T47D (cell line): ENCODE data around the gene TBCE.

Experiments used
- DNase-seq, 2 experiments: peaks; one replicate each; pipeline versions ENCODE4 v3.0.0 to v3.0.0-alpha.2; 2011 to 2012; ENCODE audit warnings: low read depth in 1 of 2, low spot score in 1 of 2
- JUND ChIP-seq: IDR thresholded peaks from 2 replicates; pipeline ENCODE4 v1.6.1; 2012; ENCODE audit warnings: low read depth
- in situ Hi-C: cut with HindIII; loops from 2 replicates; pipeline ENCODE4 v1.10.0; 2016; ENCODE audit warnings: low sequenced_read_pairs, low pct_unique_long_range_greater_than_20kb

The TBCE gene

DNA sequence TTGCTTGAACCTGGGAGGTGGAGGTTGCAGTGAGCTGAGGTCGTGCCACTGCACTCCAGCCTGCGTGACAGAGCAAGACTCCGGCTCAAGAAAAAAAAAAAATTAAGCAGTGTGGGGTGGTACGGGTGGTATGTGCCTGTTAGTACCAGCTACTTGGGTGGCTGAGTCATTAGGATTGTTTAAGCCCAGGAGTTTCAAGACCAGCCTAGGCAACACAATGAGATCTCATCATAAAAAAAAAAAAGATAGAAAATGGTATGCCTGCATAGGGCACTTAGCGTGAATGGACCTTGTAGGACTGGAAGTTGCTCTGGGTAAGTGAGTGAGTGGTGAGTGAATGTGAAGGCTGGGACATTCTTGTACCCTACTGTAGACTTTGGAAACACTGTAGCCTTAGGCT lies 37.0 kb downstream of the TBCE start:
- TF ChIP-seq JUND: no peak
- DNase-seq: no peak
- in situ Hi-C loops: no loop called here

DNA sequence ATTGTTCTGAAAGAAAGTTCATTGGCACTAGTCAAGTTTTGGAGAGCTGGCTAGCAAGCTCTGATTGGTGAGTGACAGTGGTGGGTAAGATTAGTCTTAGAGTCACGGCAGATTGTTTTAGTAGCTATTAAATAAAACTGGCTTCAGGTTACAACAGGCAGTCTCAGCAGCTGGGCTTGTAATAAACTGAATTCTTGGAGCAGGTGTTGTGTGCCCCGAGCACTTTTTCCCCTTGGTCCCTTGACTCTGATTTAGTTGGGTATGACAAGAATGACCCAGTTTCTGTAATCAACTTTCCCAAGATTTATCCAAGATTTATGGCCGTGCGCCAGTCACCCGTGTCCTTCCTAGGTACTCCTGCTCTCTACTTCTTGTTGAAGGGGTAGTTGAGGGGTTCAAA lies 40.2 kb downstream of the TBCE start:
- no peak for TF ChIP-seq JUND
- no peak for DNase-seq
- in situ Hi-C loops: no loop called here

DNA sequence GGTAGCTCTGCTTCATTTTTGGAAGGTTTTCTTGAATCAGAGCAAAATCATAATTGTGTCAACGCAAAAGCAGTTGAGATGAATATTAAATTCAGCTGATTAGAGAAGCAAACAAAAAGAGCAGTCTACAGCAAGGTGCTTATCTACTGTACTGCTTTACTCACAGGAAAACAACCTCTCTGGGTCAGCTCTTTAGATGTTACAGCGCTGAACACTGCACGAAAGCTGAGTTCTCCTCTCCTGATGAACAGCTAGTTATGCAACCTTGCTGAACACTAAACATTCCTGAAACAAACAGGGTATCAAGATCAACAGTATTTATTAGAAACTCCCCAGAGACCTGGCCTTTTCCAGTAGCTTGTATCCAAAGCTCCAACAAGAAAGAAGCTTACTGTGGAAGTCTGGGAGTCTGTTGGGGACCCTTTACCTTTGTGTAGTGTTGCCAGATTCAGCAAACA lies 41.3 kb downstream of the TBCE start:
- in situ Hi-C loops: no loop called here
- DNase-seq: no peak

DNA sequence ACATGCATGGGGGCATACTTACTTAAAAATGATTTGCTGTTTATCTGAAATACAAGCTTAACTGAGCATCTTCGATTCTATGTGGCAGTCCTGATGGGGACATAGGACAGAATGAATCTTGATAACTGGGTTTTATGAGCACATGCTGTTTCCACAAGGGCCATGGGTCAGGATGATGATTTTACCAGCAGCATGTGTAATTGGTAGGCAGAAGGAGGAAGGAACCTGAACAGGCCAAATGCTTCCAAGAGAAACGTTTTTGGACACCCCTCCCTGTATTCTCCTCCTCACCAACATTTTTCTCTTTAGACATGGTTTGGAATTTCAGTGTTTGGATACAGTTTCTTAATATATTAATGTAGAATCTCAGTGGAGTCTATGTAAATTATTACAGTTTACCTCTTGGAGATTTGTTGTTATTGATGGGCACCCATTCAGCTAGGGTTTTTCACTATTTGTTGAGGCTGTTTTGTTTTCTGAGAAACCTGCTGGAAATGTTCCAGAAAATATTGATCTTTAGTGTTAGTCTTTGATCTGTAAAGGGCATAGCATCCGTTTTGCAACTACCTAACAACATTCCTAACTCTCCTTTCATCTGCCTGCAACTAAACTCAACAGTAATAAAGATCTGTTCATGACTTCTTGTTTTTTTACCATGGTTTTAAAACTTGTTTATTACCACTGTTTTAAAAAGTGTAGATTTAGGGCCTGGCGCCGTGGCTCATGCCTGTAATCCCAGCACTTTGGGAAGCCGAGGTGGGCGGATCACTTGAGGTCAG lies 42.0 kb downstream of the TBCE start:
- in situ Hi-C loops: no loop called here
- no peak for TF ChIP-seq JUND
- DNase-seq: no peak

More for the DNA sequence above, 41.3 kb downstream of the TBCE start:
- TF ChIP-seq JUND: no peak

DNA sequence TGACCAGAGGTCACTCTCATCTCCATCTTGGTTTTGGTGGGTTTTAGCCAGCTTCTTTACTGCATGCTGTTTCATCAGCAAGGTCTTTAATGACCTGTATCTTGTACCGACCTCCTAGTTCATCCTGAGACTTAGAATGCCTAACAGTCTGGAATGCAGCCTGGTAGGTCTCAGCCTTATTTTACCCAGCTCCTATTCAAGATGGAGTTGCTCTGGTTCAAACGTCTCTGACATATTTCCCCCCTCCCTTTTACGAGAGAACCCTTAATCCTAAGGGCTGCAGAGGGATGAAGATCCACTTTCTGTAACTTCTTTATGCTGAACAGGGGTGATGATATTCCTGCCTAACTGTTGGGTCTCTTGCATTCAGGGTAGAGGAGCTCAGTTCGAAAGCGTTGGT lies 43.2 kb downstream of the TBCE start:
- in situ Hi-C loops: no loop called here
- no peak for DNase-seq
- no peak for TF ChIP-seq JUND

DNA sequence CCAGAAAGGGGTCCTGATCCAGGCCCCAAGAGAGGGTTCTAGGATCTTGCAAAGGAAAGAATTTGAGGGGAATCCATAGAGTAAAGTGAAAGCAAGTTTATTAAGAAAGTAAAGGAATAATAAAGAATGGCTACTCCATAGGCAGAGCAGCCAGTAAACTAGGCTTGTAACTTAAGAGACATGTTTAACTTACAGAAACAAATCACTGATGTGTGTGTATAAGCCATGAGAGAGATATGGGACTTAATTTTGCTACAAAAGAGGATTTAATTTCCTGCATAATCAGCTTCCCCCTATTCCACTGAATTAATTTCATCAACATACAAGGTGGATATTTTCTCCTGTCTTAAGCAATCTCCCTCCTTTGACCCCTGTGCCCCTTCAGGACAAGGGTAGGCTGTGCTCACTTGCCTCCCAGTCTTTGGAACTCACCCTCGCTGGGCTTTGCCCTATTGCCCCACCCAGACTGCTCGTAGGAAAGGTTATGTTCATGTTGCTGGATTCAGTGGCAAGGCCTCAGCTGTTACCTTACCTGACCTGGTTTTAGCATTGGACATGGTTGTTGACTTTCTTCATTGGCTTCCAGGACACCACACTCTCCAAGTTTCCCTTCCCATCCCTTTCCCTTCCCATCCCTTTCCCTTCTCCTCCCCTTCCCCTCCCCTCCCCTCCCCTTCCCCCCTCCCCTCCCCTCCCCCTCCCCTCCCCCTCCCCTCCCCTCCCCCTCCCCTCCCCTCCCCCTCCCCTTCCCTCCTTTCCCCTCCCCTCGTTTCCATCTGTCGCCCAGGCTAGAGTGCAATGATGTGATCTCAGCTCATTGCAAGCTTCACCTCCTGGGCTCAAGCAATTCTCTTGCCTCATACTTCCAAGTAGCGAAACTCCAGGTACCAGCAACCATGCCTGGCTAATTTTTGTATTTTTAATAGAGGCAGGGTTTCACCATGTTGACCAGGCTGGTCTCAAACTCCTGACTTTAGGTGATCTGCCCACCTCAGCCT lies 44.6 kb downstream of the TBCE start:
- no peak for TF ChIP-seq JUND
- peak in 1 of 2 experiments; percentile 89 for DNase-seq
- in situ Hi-C loops: no loop called here

DNA sequence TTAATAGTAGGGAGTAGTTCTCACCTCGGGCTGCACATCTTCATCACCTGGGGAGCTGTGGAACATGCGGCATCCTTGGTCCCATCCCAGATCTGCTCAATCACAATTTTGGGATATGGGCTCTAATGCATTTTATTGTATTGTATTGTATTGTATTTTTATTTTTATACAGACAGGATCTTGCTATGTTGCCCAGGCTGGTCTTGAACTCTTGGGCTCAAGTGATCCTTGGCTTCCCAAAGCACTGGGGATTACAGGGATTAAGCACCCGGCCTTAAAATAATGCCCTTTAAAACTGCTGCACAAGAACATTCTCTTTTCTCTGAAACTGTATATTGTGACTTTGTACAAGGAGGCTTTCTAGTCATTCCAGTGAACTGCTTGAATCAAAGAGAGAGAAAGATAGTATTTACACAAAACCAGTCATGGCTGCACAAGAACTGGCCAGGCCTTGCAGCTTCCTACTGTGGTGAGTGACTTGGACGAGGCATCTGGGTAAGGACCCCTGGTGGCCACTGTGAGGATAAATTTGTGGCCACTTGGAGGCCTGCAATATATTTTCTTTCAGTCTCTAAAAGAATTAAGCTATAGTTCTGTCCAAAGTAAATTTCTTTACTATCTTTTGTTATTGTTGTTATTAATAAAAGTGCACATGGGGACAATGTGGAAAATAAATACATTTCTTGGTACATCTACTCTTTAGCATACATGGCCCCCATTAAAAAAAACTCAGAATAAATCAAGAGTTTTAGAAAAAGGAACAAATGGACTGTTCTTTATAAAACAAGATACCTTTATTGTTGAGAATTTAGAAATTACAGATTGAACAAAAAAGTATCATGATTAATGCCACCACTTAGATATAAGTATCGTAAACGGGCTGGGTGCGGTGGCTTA lies 48.0 kb downstream of the TBCE start:
- DNase-seq: peak; percentile 69 to 91
- in situ Hi-C loops: no loop called here
- TF ChIP-seq JUND: no peak

DNA sequence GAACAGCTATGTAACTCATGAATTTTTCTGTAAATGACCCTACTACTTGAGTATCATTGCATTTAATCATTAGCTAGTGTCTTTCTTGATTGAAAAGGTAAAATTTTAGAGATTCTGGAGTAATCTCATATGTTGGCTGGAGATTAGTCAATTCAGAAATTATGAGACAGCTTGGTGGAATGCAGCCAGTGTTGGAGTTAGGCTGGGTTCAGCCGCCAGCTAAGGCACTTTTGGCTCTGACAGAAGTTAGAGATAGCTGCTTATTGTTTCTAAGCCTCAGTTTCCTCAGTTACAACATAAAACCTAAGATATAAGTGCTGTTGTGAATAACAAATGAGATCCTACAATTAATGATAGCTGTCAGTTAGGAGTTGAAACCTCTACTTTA lies 49.4 kb downstream of the TBCE start:
- in situ Hi-C loops: no loop called here
- DNase-seq: no peak
- TF ChIP-seq JUND: no peak

DNA sequence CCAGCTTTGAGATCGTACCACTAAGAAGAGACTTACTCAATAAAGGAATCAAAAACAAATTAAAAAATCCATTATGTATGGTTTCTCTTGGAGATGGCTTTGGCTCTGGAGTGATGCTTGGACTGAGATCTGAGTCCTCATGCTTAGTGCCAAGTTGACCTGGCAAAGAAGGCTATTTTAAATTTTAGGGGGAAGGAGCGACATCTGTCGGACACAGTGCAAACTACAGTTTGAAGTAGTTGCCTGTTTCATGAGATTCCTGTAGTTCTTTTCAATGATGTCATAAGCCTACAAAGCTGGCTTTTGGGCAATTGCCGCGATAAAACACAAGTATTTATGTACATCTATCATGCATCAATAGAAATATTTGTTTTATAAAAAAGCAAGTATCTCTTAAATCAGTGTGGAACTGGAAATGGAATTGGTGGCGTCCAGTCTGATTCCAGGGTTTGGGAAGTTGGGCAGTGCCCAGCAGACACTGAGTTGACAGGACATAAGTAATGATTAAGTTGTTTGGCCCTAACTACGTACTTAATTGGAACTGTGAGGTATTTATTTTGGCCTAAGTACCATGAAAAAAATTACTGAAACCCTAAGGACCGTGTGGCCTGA lies 50.0 kb downstream of the TBCE start:
- TF ChIP-seq JUND: no peak
- in situ Hi-C loops: no loop called here
- peak; percentile 64 to 80 for DNase-seq

DNA sequence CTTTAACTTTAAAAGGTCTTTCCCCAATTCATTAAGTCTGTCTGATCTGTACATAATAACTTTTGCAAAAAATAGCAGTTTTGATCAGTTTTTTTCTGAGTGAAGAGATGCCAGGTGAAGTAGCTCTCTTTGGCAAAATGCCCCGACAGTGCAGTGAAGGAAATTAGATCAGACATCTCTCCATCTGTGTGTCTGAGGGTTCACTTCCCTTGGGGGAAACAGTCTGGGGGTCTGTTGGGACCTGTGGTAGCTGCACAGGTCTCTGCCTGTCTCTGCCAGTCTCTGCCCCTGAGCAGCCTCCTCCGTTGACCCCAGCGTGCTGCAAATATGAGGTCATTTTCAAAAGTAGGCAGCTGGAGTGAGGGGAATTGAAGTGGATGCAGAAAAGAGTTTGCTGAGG lies 54.5 kb downstream of the TBCE start:
- no peak for DNase-seq
- no peak for TF ChIP-seq JUND

DNA sequence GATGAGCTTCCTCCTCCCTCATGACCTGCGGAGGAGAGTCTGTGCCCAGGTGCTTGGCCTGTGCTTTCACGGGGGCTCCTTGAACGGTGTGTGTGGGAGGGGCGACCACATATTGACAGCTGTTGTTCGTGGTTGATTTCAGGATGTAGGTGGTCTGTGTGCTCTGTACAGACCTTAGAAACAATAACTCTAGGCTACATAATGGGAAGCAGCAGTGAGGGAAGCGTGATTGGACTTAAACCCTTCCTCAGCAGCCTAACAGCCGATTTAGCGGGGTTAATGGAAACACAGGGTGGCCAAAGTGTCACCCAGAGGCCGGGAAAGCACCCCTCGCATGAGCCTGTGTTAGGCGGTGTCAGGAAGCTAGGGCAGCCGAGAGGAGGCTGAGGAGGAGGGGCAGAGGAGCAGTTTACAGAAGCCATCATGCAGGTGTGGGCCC lies 56.0 kb downstream of the TBCE start:
- TF ChIP-seq JUND: no peak
- no peak for DNase-seq
- in situ Hi-C loops: no loop called here

More for the DNA sequence above, 54.5 kb downstream of the TBCE start:
- in situ Hi-C loops: no loop called here

DNA sequence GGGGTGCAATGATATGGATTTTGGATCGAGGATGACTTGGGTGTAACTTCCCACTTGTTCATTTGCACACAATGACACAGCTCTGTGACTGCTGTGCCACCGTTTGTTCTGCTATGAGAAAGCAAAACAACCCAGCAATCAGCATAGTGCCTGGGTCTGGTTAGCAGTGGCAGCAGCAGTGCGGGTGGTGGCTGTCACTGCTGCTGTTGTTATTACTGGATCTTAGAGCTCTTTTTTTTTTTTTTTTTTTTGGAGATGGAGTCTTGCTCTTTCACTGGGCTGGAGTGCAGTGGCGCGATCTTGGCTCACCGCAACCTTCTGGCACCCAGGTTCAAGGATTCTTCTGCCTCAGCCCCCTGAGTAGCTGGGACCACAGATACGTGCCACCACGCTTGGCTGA lies 56.9 kb downstream of the TBCE start:
- no peak for DNase-seq
- TF ChIP-seq JUND: no peak
- in situ Hi-C loops: no loop called here
